SK-N-SH treated with all-trans-retinoic acid at 6 μM for 48 hours (cell line): ENCODE data around the gene RTN4RL1.

ENCODE experiments used
- GLIS3 ChIP-seq: fragments of 250-450 bp; sonication (Bioruptor Pico); IDR thresholded peaks from 2 replicates; pipeline ENCODE4 v1.5.0; 2020; ENCODE audit warnings: mild to moderate bottlenecking, moderate library complexity
- PPARA ChIP-seq: fragments of 250-450 bp; sonication (Bioruptor Pico); IDR thresholded peaks from 2 replicates; pipeline ENCODE4 v1.5.0; 2020; ENCODE audit warnings: mild to moderate bottlenecking, borderline replicate concordance
- ZFP3 ChIP-seq: fragments of 250-450 bp; sonication (Bioruptor Pico); IDR thresholded peaks from 2 replicates; pipeline ENCODE4 v1.5.0; 2020; ENCODE audit warnings: mild to moderate bottlenecking, moderate library complexity
- TF ChIP-seq, protein P1 (sequence below): fragments of 250-450 bp; sonication (Bioruptor Pico); IDR thresholded peaks from 2 replicates; pipeline ENCODE4 v1.8.0; 2020; ENCODE audit warnings: mild to moderate bottlenecking, moderate library complexity, borderline replicate concordance

DNA sequence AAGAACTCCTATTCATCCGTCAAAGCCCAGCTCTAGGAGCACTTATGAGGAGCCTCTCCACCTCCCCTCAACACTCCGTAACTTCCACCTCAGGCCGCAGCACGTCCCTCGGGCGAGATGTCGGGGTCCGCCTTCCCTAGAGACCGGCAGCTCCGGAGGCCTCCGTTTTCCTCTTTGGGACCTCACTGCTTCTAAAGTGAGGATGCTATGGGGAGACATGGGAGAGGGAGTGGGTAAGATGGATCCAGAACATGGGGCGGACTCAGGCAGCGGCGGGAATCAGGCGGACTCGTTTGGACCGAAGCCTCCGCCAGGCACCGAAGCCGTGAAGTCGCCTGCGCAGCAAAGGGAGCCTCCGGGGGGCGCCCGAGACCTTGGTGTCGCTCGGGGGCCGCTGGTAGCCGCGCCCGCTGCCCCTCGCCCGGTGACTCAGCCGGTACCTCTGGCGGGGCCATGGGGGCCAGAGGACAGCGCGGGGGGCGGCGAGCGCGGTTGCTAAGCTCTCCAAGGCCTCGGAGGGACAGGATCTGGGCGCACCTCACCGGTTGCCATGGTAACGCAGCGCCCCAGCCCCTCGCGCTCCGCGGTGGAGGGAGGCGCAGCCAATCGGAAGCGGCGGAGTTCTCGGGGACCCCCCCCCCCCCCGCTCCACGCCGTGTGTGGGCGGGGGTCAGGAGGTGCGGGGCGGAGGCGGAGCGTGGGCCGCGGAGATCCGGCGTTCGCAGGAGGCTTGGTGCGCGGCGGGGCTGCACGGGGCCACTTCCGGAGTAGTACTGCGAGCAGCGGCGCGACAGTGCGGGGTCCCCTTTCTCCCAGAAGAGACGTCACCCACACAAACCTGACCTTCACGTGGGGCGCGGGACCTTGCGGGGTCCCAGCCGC lies 28.5 kb upstream of the RTN4RL1 start:
- TF ChIP-seq ZFP3 (peak; percentile 99), PPARA (CRISPR knock-in tag) (no peak), GLIS3 (no peak)
- TF ChIP-seq, protein P1, sequence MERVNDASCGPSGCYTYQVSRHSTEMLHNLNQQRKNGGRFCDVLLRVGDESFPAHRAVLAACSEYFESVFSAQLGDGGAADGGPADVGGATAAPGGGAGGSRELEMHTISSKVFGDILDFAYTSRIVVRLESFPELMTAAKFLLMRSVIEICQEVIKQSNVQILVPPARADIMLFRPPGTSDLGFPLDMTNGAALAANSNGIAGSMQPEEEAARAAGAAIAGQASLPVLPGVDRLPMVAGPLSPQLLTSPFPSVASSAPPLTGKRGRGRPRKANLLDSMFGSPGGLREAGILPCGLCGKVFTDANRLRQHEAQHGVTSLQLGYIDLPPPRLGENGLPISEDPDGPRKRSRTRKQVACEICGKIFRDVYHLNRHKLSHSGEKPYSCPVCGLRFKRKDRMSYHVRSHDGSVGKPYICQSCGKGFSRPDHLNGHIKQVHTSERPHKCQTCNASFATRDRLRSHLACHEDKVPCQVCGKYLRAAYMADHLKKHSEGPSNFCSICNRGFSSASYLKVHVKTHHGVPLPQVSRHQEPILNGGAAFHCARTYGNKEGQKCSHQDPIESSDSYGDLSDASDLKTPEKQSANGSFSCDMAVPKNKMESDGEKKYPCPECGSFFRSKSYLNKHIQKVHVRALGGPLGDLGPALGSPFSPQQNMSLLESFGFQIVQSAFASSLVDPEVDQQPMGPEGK (CRISPR knock-in tag), result peak; percentile 74; the same call in 1 of the 2 replicates
